ENCODE measurements around the gene C17orf100.

C17orf100 gene

DNA sequence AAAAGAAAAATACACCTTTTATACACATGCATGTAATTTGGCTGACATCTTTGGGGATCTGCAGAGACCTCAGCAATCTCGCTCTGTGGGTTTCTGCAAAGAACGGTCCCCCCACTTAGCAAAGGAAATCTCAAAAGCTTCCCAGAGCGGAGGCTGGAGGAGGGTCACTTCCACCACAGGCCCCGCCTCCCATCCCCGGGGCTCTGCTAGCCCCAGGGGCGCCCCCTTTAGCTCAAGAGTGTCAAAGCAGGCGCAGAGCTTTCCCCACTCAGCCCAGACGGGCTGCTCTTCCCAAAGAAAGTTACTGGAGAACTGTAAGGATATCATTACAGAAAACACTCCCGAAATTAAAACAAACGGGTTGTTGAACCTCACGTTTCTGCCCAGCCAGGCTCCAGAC is 50.2 kb downstream of the C17orf100 start:
- H3K9ac ChIP-seq (ENCODE audit: low read length) = no peak overlapping the region
- H3K27ac ChIP-seq (ENCODE audit: low read depth, low read length) = no peak overlapping the region
- H3K9me2 ChIP-seq (replicated peaks; ENCODE audit: insufficient read depth, low read length) = no peaks in the 10 kb centered on the region
- no peaks in the 10 kb centered on the region for H3K9me3 ChIP-seq (ENCODE audit: insufficient read depth, low read length)
- TF ChIP-seq, protein P1, sequence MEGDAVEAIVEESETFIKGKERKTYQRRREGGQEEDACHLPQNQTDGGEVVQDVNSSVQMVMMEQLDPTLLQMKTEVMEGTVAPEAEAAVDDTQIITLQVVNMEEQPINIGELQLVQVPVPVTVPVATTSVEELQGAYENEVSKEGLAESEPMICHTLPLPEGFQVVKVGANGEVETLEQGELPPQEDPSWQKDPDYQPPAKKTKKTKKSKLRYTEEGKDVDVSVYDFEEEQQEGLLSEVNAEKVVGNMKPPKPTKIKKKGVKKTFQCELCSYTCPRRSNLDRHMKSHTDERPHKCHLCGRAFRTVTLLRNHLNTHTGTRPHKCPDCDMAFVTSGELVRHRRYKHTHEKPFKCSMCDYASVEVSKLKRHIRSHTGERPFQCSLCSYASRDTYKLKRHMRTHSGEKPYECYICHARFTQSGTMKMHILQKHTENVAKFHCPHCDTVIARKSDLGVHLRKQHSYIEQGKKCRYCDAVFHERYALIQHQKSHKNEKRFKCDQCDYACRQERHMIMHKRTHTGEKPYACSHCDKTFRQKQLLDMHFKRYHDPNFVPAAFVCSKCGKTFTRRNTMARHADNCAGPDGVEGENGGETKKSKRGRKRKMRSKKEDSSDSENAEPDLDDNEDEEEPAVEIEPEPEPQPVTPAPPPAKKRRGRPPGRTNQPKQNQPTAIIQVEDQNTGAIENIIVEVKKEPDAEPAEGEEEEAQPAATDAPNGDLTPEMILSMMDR (IDR thresholded peaks at IDR 0.05; ENCODE audit: insufficient read depth, low read length, poor library complexity, severe bottlenecking) = peak; percentile 12
- TF ChIP-seq EZH2phosphoT487 (conservative IDR thresholded peaks at IDR 0.05; ENCODE audit: low read length) = no peak
- H4K20me1 ChIP-seq (ENCODE audit: low read depth, low read length) = no peaks in the 10 kb centered on the region
- no peak overlapping the region for H3K4me2 ChIP-seq (ENCODE audit: low read depth, low read length, poor library complexity, severe bottlenecking)
- no peaks in the 10 kb centered on the region for H3F3A ChIP-seq (ENCODE audit: insufficient read depth)
- no peaks in the 10 kb centered on the region for H3K79me2 ChIP-seq (ENCODE audit: insufficient read depth, low read length)
- no peak overlapping the region for H2AFZ ChIP-seq (ENCODE audit: low read depth, low read length, severe bottlenecking)
- H3K27me3 ChIP-seq (ENCODE audit: low read length) = no peaks in the 10 kb centered on the region
- H3K36me3 ChIP-seq (ENCODE audit: low read length) = no peaks in the 10 kb centered on the region
- H3K4me3 ChIP-seq (ENCODE audit: insufficient read depth, low read length, poor library complexity, severe bottlenecking) = no peak overlapping the region

DNA sequence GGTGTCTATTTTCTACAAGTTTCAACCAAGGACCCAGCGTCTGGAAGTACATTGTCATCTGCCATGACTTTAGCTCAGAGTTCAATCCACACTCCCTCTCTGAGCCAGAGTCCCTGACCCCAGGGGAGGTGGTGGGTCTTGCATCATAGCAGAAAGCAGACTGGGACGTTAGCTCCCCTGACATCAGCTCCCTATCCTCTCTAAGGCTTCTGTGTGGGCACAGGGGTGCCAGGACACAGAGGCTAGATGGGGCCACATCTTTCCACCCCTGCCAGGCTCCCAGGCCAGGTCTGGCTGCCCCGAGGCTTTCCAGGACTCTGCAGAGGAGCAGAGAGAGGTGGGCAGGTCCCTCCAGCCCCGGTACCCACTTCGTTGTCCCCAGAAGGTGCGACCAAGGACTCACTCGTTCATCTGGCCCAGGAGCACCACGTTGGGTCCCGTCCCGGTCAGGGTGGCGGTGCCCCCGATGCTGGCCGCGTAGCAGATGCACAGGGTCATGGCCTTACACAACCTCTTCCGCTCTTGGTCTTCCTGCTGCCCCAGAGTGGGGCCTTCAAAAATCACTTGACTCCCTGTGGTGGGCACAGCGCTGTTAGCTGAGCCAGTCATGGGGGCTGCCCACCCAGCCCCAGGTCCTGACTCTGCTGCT is 51.1 kb downstream of the C17orf100 start:
- no peaks in the 10 kb centered on the region for H3K9me3 ChIP-seq (ENCODE audit: insufficient read depth, low read length)
- no peaks in the 10 kb centered on the region for H4K20me1 ChIP-seq (ENCODE audit: low read depth, low read length)
- H3K4me2 ChIP-seq (ENCODE audit: low read depth, low read length, poor library complexity, severe bottlenecking) = no peak overlapping the region
- no peak overlapping the region for H2AFZ ChIP-seq (ENCODE audit: low read depth, low read length, severe bottlenecking)
- H3K9ac ChIP-seq (ENCODE audit: low read length) = no peak overlapping the region
- no peaks in the 10 kb centered on the region for H3K27me3 ChIP-seq (ENCODE audit: low read length)
- no peaks in the 10 kb centered on the region for H3F3A ChIP-seq (ENCODE audit: insufficient read depth)
- no peak for TF ChIP-seq EZH2phosphoT487 (conservative IDR thresholded peaks at IDR 0.05; ENCODE audit: low read length)
- no peaks in the 10 kb centered on the region for H3K36me3 ChIP-seq (ENCODE audit: low read length)
- H3K4me3 ChIP-seq (ENCODE audit: insufficient read depth, low read length, poor library complexity, severe bottlenecking) = no peak overlapping the region
- H3K79me2 ChIP-seq (ENCODE audit: insufficient read depth, low read length) = no peaks in the 10 kb centered on the region
- no peaks in the 10 kb centered on the region for H3K9me2 ChIP-seq (replicated peaks; ENCODE audit: insufficient read depth, low read length)
- H3K27ac ChIP-seq (ENCODE audit: low read depth, low read length) = no peak overlapping the region
